ENCODE results near the gene ADD1.

The ADD1 gene

GRCh38 chr4:2861631-2862436, 18.2 kb downstream of the ADD1 start:
- DNase-seq: no peak

DNA sequence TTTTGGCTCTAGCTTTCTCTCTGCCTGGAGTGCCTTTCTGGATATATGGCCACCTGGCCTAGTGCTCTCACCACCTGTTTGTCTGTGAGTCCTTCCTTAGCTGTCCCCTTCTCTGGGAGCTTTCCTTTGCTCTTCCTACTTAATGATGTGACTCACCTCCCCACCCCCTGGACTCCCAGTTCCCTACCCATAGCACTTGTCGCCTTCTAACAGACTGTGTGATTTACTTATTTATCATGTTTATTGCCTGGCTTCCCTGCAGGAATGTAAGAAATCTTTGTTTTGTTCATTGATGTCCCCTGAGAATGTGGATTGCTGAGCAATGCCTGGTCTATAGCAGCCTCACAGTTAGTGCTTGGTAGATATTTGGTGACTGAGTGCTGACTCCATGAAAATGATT, 18.9 kb downstream of the ADD1 start:
- no peak for DNase-seq

DNA sequence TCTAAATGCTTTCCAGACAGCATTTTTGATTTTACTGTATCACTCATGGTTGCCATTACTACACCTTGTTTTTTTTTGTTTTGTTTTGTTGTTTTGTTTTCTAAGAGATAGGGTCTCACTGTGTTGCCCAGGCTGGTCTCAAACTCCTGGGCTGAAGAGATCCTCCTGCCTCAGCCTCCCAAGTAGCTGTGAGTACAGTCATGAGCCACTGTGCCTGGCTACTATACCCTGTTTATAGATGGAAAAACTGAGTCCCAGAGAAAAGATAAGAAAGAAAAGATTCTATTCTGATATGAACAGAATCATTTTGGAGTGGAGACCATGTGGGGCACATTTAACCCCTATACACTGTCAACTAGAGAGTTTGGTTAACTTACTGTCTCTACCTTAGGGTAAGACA, 20.0 kb downstream of the ADD1 start:
- no peak for DNase-seq

DNA sequence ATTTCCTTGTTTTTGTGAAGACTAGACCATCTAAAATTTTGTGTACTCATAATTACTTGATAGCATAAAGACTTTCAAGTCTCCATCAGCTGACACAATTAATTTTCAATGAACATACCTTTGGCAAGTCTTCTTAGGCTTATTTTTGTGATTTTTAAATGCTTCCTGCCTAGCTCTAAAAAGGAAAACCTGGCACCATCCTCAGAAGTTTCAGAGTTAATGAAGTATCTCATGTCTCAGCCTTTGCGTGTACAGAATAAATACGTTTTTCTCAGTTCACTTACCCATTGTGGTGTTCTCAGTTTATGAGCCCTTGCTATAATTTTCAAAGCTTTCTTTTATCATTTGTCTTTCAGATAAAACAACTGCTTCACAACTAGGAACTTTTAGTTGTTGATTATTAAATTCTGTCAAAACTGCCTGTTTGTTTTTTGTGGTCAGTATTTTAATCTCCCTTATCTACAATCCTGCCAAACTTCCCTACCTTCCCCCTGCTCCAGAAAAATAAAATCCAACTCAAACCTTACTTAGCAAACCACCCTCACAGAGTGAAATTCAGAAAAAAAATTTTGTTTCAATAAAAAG, 21.6 kb downstream of the ADD1 start:
- no peak for DNase-seq

DNA sequence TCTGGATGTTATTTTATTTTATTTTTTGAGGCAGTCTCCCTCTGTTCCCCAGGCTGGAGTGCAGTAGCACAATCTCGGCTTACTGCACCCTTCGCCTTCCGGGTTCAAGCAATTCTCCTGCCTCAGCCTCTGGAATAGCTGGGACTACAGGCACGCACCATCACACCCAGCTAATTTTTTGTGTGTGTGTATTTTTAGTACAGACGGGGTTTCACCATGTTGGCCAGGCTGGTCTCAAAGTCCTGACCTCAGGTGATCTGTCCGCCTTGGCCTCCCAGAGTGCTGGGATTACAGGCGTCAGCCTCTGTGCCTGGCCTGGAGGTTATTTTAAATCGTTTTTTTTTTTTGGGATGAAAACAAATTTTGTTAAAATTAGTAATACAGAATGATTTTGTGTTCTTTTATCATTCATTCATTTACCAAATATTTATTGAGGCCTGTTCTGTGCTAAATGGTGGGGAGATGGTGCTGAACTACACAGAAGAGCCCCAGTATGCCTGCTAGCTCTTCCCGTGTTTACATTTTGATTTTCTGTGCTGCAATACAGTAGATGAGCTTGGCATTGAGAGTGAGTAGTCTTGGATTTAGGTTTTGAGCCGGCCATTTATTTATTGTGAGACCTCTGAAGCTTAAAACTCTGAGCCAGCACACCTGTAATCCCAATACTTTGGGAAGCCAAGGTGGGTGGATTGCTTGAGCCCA, 22.7 kb downstream of the ADD1 start:
- DNase-seq: no peak

GRCh38 chr4:2866891-2867290, 23.2 kb downstream of the ADD1 start:
- DNase-seq: no peak

GRCh38 chr4:2867758-2868491, 24.3 kb downstream of the ADD1 start:
- peak; percentile 47 for DNase-seq

DNA sequence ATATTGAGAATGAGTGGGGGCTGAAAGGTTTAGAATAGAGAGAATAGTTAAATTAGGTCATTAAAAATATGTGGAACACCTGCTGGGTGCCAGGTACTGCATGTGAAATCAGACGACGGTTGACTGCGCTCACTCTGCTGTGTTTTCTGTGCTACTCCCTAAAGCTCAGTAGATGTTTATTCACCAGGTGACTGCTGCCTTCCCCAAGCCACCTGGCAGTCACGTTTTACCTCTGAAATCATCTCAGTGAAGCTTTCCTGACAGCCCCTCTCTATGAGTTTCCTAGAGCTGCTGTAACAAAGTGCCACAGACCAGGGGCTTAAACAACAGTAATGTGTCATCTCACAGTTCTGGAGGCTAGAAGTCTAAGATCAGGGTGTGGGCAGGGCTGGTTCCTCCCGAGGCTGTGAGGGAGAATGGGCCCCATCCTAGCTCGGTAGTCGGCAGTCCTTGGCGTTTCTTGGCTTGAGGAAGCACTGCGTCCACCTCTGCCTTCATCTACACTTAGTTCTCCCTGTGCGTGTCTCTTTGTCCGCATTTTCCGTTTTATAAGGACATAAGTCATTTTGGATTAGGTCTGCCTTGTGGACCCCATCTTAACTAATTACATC, 25.3 kb downstream of the ADD1 start:
- no peak for DNase-seq

GRCh38 chr4:2869659-2870058, 26.0 kb downstream of the ADD1 start:
- DNase-seq: no peak

- no peak for DNase-seq
Observed at GRCh38 chr4:2870082-2870481, 26.4 kb downstream of the ADD1 start.

- no peak for DNase-seq
Observed at GRCh38 chr4:2871466-2871865, 27.8 kb downstream of the ADD1 start.

GRCh38 chr4:2871911-2872310, 28.3 kb downstream of the ADD1 start:
- DNase-seq: no peak

- DNase-seq: no peak
Observed at GRCh38 chr4:2873329-2873728, 29.7 kb downstream of the ADD1 start.

GRCh38 chr4:2874861-2875260, 31.2 kb downstream of the ADD1 start:
- no peak for DNase-seq

DNA sequence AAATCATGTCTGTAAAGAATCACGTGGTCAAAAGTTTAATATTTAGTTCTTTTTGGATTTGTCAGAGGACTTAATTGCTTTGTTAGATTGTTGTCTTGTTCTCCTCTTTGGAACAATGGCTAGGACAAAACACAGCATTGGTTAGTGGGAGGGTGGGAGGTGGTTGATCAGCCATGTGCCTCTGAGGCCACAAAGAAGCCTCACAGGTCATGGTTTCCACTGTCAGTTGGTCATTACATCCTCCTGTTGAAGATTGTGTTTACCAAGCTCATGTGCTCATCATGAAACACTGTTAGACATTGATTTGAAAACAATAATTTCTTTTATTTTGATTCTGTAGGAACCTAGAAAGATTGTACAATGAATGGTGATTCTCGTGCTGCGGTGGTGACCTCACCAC, 31.9 kb downstream of the ADD1 start:
- no peak for DNase-seq

GRCh38 chr4:2878346-2878745, 34.7 kb downstream of the ADD1 start:
- DNase-seq: no peak

GRCh38 chr4:2879026-2879425, 35.4 kb downstream of the ADD1 start:
- no peak for DNase-seq

DNA sequence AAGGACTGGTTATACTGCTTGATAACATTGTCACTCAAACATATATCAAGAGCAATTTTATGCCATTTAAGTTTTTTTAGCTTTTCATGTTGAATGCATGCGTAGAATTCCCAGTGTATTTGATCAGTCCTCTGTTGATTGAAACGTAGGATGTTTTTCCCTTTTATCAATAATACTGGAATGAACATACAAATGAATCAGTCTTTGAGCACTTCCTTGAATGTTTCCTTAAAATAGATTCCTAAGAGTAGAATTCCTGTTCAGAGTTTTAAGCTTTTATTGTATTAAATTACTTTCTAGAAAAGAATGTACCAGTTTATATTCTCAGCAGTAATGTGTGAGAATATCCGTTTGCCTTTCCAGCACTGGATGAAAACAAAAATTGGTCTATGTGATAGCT, 37.8 kb downstream of the ADD1 start:
- no peak for DNase-seq

DNA sequence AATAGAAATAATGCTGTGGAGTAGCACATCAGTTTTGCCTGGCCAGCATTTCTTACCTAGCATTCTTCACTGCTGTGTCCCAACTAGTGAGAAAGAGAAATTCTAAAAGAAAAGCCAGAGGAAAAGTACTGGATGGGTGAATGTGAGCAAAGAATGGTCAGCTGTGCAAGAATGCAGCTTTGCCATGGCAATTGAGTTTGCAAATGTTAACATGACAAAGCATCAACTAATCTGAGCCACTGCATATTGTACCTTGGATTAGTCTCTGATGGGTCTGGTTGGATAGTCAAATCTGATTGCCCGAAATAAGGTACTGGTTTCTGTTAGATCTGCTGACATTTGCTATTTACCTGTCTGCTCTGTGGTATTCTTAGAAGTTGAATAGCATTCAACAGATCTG, 38.7 kb downstream of the ADD1 start:
- no peak for DNase-seq

DNA sequence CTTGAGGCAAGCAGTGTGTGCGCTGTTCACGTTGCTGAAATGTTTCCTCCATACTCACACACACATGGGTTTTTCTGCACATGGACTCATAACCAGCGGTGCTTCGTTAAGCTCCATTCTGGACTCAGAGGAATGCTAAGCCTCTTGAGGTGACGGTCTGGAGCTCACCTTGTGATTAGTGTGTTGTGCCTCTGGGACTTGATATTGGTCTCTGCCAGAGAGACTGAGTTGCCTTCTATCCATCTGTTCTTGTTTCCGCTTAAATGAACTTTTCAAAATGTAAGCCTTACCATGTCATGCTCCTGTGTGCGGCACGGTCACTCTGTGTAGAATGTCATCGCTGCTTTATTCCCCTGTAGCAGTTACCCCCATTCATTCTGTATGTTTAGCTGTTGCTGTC, 42.5 kb downstream of the ADD1 start:
- no peak for DNase-seq

DNA sequence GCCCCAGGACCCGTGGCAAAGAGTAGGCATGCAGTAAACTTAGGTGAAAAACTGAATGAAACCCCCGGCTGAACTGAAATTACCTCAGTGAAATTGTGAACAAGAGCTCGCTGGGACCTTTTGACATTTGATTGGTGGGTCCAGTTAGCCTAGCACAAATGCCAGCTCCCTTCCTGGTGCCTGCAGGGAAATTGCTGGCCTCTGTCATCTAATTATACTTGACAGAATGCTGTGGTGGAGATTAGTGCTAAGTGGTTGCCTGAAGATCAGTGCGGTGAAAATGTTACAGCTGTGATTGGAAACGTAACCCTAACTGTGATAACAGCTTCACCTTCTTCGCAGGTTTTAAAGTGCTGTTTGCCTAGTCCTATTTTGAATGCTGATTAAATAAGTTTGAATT, 43.0 kb downstream of the ADD1 start:
- DNase-seq: no peak

DNA sequence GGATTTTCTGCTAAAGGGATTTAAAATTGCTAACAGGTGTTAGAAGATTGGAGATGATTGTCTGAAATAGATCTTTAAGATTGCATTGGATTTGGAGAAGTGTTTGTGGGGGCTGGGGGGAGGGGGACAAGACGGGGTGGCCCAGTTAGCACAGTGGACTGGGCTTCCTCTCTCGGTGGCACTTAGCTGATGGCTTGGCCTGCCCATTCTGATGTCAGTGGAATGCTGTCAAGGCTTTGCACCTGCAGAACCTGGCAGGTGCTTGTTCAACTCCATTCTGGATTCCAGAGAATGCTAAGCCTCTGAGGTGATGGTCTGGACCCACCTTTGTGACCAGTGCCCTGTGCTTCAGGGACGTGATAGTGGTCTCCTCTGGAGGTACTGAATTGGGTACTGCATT, 43.7 kb downstream of the ADD1 start:
- no peak for DNase-seq

DNA sequence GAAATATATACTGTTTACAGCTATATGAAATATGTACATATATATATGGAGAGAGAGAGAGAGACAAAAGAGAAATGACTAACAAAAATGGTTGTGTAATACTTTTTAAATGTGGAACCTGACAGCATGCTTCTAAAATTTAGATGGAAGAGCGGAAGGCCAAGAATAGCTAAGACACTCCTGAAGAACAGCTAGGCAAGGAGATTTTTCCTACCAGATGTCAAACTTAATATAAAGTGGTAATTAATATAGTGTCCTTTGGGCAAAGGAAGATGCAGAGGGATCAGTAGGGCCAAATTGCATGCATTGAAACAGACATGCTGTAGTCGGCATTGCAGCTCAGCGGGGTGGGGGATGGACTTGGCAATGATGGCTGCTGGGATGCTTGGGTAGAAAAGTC, 45.2 kb downstream of the ADD1 start:
- no peak for DNase-seq

Measured in midbrain (tissue), 1 donor.